Activated CD4-positive, alpha-beta T cell treated with anti-CD3 and anti-CD28 coated beads, Interleukin-2, amount 10 ng/mL, durations not matched to agents 24 days and 14 days (primary cell): ENCODE data around the gene MAGI3. TPM values are rescaled to one million over a fixed set of nuclear protein-coding genes. Genes with fewer than 3 reads are reported as not detected.

ENCODE experiments used
- DNase-seq: peaks from one replicate; pipeline ENCODE4 v3.0.0; 2022
- H3K27ac Mint-ChIP-seq: one replicate; pipeline ENCODE4 v1.8.0; 2022; ENCODE audit warnings: mild to moderate bottlenecking, mixed read lengths
- H3K27me3 Mint-ChIP-seq: one replicate; pipeline ENCODE4 v1.8.0; 2022; ENCODE audit warnings: mixed read lengths
- H3K36me3 Mint-ChIP-seq: one replicate; pipeline ENCODE4 v1.8.0; 2022; ENCODE audit warnings: low read depth, mild to moderate bottlenecking, mixed read lengths
- H3K4me1 Mint-ChIP-seq: one replicate; pipeline ENCODE4 v1.8.0; 2021; ENCODE audit warnings: mixed read lengths
- H3K4me3 Mint-ChIP-seq: one replicate; pipeline ENCODE4 v1.8.0; 2022; ENCODE audit warnings: mild to moderate bottlenecking, moderate library complexity, mixed read lengths
- H3K9me3 Mint-ChIP-seq: one replicate; pipeline ENCODE4 v1.8.0; 2021; ENCODE audit warnings: mixed read lengths
- intact Hi-C: fragments of 100-400 bp; cut with micrococcal nuclease; formaldehyde crosslinking; loops from one replicate; pipeline ENCODE4 v1.15.1; 2023
- total RNA-seq: library from RNA; stranded (reverse); gene quantifications from 2 replicates; pipeline ENCODE4 v1.2.3, GENCODE V29; 2022

Gene MAGI3
- total RNA-seq, 1 donor from 2014 or later: 3.8 TPM

DNA sequence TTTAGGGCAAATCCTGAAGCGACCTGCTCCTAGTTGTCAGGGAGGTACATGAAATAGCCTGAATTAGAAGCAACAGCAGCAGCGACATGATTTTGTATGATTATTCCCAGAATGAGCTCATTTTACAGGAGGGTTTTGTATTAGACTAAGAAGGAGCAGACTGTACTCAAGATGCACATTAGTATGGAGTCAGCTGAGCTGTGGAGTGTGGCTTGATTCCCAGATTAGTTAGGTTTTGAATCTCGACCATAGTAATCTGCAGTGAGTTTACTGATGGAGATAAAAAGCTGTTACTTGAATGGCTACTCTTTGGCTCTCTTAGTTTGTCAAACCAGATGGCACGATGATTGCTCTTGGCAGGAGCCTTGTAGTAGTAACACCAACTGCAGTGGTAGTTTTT, 225.8 kb downstream of the MAGI3 start:
- DNase-seq: no peak
- Mint-ChIP-seq H3K9me3 (peaks cover 4% of the 10 kb centered on the region), H3K4me1 (peaks cover 2% of the 10 kb centered on the region), H3K27me3 (no peaks in the 10 kb centered on the region), H3K4me3 (no peak overlapping the region), H3K36me3 (no peaks in the 10 kb centered on the region), H3K27ac (no peak overlapping the region)
- intact Hi-C loops: no loop called here

DNA sequence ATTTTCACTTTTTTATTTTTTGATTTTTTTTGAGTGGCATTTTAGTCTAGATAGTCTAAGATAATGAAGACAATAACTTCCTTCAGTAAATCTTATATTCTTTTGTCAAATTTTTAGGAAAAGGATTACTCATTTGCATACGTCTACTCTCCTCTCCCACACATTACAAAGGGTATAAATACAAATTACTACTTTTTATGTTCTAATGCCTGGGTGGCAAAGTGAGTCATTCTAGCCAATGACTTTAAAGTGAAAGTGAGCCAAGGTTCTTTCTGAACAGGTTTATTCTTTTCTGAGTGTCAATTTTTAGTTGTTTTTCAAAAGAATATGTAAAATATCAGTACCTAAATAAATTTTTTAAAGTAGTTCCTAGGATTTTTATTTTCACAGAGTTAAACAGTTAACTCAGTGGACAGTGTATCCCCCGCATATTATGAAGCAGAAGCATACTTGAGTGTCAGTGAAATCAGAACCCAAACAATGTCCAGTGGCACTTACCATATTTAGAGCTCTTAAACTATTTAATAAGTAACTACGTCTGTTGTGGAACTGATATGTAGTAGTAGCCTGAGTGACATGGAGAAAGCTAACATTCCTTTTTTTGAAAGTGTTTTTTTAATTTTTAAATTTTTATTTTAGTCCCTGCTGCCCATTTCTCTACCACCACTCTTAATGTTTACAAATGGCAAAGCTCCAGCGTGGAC, 227.3 kb downstream of the MAGI3 start:
- H3K9me3 Mint-ChIP-seq: no peaks in the 10 kb centered on the region
- intact Hi-C loops: no loop called here
- no peaks in the 10 kb centered on the region for H3K27me3 Mint-ChIP-seq
- no peak overlapping the region for H3K4me3 Mint-ChIP-seq
- no peak for DNase-seq
- H3K36me3 Mint-ChIP-seq: no peaks in the 10 kb centered on the region
- no peak overlapping the region for H3K27ac Mint-ChIP-seq
- H3K4me1 Mint-ChIP-seq: peaks cover 2% of the 10 kb centered on the region

DNA sequence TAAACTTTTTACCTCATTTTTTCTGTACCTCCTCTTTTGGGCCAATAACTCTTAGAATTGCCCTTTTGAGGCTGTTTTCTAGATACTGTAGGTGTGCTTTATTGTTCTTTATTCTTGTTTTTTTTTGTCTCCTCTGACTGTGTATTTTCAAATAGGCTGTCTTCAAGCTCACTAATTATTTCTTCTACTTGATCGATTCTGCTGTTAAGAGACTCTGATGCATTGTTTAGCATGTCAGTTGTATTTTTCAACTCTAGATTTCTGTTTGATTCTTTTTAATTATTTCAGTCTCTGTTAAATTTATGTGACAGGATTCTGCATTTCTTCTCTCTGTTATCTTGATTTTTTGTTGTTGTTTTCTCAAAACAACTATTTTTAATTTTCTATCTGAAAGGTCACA, 238.7 kb downstream of the MAGI3 start:
- no peaks in the 10 kb centered on the region for H3K4me1 Mint-ChIP-seq
- H3K27ac Mint-ChIP-seq: no peak overlapping the region
- H3K36me3 Mint-ChIP-seq: no peaks in the 10 kb centered on the region
- peaks cover 1% of the 10 kb centered on the region for H3K27me3 Mint-ChIP-seq
- no peak overlapping the region for H3K4me3 Mint-ChIP-seq
- DNase-seq: no peak
- H3K9me3 Mint-ChIP-seq: peaks cover 23% of the 10 kb centered on the region
- intact Hi-C loops: no loop called here

DNA sequence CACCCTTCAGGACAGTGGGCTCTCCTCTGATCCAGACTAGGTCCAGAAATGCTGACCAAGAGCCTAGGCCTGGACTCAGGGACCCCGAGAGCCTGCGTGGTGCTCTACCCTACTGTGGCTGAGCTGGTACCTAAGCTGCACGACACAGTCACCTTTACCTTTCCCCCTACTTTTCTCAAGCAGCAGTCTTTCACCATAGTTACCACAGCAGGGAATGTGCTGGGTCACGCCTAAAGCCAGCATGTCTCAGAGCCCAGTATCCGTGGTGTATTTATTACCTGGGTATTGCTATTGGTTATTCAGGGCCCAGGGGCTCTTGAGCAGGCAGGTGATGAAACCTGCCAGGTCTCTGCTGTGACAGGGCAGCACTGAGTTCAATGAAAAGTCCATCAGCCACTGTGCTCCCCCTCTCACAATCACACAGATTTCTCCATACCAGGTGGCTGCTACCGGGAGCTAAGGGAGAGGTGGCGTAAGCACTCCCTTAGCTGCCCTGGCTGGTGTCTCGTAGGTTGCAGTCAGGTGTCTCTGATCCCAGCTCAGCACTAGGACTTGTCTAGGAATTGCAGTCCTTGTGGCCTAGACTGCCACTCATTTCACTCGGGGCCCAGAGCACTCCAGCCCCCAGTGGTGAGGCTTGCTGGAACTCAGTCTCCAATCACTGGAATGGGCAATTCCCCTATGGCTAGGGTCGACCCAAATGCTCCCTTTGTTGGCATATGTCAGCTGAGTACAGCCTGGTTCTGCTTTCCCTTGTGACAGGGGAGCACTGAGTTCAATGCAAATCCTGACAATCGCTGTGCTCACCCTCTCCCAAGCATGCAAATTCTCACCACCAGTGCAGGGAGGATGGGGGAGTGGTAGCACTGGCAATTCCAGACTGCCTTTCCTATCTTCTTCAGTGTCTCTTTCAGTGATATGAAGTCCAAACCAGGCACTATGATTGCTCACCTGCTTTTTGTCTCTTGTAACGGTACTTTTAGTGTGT, 240.3 kb downstream of the MAGI3 start:
- H3K4me3 Mint-ChIP-seq: no peak overlapping the region
- H3K4me1 Mint-ChIP-seq: no peaks in the 10 kb centered on the region
- intact Hi-C loops: no loop called here
- no peak for DNase-seq
- H3K27ac Mint-ChIP-seq: no peak overlapping the region
- H3K9me3 Mint-ChIP-seq: peaks cover 23% of the 10 kb centered on the region
- H3K27me3 Mint-ChIP-seq: peaks cover 1% of the 10 kb centered on the region
- no peaks in the 10 kb centered on the region for H3K36me3 Mint-ChIP-seq

DNA sequence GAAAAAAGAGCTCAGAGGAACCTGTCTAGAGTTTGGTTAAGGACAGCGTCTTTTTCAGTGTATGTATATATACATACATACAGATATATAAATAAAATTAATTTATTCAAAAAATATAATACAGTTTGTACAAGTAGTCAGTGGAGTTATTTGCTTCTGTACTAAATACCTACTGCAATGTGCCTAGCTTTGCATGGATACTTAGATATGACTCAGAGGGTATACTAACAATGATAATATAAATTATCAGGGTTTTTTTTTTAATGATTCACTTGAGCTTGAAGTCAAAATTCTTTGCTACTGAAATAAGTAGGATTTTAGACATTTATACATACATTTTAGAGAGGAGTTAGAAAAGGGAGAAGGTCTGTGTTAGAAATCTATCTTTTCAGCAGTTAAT, 251.1 kb downstream of the MAGI3 start:
- no peaks in the 10 kb centered on the region for H3K27me3 Mint-ChIP-seq
- peaks cover 2% of the 10 kb centered on the region for H3K36me3 Mint-ChIP-seq
- intact Hi-C loops: no loop called here
- H3K4me3 Mint-ChIP-seq: no peak overlapping the region
- H3K27ac Mint-ChIP-seq: no peak overlapping the region
- no peaks in the 10 kb centered on the region for H3K9me3 Mint-ChIP-seq
- no peaks in the 10 kb centered on the region for H3K4me1 Mint-ChIP-seq
- no peak for DNase-seq

DNA sequence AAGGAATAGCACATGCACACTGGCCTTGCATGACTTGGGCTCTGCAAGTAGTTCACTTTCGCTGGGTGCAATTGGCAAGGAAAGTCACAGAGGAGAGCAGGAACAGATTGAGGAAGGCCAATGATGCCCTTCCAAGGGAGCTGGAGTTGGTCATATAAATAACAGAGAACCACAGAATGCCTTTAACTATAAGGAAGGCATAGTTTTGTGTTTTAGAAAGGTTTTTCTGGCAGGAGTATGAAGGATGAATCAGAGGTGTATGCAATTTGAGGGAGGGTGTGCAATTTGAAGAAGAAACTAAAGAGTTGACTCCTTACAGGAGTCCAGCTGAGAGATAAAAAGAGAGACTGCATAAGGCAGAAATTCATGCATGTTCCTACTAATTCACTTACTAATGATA, 256.8 kb downstream of the MAGI3 start:
- no peak overlapping the region for H3K4me3 Mint-ChIP-seq
- no peaks in the 10 kb centered on the region for H3K9me3 Mint-ChIP-seq
- H3K36me3 Mint-ChIP-seq: peaks cover 2% of the 10 kb centered on the region
- H3K27me3 Mint-ChIP-seq: no peaks in the 10 kb centered on the region
- H3K4me1 Mint-ChIP-seq: no peaks in the 10 kb centered on the region
- no peak overlapping the region for H3K27ac Mint-ChIP-seq
- intact Hi-C loops: no loop called here
- no peak for DNase-seq

DNA sequence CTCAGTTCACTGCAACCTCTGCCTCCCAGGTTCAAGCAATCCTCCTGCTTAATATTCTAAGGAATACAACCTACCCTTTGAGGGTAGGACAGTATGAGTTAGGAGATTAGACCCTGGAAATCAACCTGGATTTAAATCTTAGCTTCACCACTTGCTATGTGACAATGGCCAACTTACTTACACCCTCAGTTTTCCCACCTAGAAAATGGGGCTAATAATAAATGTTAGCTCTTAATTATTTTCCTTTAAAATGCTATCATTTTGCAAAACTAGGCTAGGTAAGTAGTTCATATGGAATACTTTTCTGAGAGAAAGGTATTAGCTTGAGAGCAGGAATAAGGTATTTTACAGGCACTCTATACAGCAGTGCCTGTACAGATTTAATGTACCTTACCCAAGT, 258.2 kb downstream of the MAGI3 start:
- no peak overlapping the region for H3K4me3 Mint-ChIP-seq
- no peaks in the 10 kb centered on the region for H3K9me3 Mint-ChIP-seq
- no peak overlapping the region for H3K27ac Mint-ChIP-seq
- H3K36me3 Mint-ChIP-seq: peaks cover 2% of the 10 kb centered on the region
- intact Hi-C loops: no loop called here
- no peaks in the 10 kb centered on the region for H3K4me1 Mint-ChIP-seq
- no peaks in the 10 kb centered on the region for H3K27me3 Mint-ChIP-seq
- DNase-seq: no peak

DNA sequence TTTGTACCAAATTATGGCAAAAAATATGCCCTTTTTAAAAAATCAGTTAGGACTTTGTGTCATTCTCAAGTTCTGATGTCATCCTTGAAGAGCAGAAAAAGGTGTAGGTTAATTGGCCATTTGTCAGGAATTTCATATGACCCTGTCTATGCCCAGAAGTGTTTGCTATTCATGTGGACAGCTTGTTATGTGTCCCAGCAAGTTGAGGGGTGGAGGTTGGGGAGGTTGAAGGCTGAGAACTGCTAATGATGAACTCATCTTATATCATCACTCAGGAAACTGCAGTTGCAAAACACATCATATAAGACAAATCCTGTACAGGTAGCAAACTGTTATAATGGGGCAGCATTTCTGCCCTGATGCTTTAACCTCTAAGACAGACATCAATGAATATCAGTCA, 262.5 kb downstream of the MAGI3 start:
- Mint-ChIP-seq H3K9me3 (no peaks in the 10 kb centered on the region), H3K36me3 (no peaks in the 10 kb centered on the region), H3K4me3 (no peak overlapping the region), H3K27ac (no peak overlapping the region), H3K27me3 (no peaks in the 10 kb centered on the region), H3K4me1 (no peaks in the 10 kb centered on the region)
- intact Hi-C loops: no loop called here
- DNase-seq: no peak

DNA sequence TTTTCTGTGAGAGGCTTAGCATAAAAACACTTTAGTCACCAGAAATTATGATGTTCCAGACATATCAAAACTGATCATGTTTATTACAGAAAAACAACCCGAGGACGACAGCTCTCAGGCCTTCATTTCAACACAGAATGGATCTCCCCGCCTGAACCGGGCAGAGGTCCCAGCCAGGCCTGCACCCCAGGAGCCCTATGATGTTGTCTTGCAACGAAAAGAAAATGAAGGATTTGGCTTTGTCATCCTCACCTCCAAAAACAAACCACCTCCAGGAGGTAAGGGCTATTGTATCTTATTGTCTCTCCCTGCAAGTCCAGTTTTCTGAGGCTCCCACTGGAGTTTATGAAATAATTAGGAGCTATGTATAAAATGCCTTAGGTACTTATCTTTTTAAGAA, 263.4 kb downstream of the MAGI3 start:
- Mint-ChIP-seq H3K9me3 (no peaks in the 10 kb centered on the region), H3K4me3 (no peak overlapping the region), H3K27me3 (no peaks in the 10 kb centered on the region), H3K4me1 (no peaks in the 10 kb centered on the region), H3K27ac (no peak overlapping the region), H3K36me3 (no peaks in the 10 kb centered on the region)
- intact Hi-C loops: no loop called here
- no peak for DNase-seq

DNA sequence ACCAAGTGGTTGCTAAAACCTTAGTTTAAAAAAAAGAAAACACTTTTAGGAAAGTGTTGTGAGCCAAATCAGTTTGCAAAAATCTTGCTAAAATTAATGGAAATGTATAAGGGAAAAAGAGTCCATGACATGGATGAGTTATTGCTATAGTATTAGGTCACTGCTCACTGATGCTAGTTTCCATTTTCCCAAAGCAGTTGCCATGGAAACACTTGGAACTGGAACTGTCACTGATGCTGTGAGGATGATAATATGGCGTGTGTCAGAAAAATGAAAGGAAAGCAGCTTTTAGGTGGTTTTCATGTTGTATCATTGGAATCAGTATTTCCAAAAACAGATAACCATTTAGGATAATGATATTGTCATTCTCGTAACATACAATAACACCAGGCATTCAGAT, 264.6 kb downstream of the MAGI3 start:
- no peak for DNase-seq
- Mint-ChIP-seq H3K27me3 (no peaks in the 10 kb centered on the region), H3K9me3 (no peaks in the 10 kb centered on the region), H3K36me3 (no peaks in the 10 kb centered on the region), H3K4me3 (no peak overlapping the region), H3K4me1 (no peaks in the 10 kb centered on the region), H3K27ac (no peak overlapping the region)
- intact Hi-C loops: no loop called here

DNA sequence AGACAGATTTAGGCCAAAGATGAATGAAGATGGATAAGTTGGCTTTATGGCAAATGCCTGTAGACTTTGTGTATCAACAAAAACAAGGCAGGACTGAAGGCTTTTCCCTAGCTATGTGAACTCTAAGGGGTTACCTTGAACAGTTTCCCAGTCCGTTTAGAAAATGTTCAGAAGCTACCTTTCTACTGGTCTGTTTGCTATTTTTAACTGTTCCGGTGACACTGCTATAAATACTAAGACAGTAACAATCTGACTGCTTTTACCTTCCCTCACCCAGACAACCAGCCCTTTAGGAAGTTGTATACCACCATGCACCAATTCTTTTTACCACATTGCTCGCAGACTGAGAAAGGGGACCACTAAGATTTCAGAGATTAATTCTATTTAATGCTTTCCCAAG, 266.8 kb downstream of the MAGI3 start:
- no peak overlapping the region for H3K27ac Mint-ChIP-seq
- intact Hi-C loops: no loop called here
- H3K27me3 Mint-ChIP-seq: no peaks in the 10 kb centered on the region
- no peaks in the 10 kb centered on the region for H3K9me3 Mint-ChIP-seq
- no peak overlapping the region for H3K4me3 Mint-ChIP-seq
- no peaks in the 10 kb centered on the region for H3K36me3 Mint-ChIP-seq
- no peaks in the 10 kb centered on the region for H3K4me1 Mint-ChIP-seq
- DNase-seq: no peak

DNA sequence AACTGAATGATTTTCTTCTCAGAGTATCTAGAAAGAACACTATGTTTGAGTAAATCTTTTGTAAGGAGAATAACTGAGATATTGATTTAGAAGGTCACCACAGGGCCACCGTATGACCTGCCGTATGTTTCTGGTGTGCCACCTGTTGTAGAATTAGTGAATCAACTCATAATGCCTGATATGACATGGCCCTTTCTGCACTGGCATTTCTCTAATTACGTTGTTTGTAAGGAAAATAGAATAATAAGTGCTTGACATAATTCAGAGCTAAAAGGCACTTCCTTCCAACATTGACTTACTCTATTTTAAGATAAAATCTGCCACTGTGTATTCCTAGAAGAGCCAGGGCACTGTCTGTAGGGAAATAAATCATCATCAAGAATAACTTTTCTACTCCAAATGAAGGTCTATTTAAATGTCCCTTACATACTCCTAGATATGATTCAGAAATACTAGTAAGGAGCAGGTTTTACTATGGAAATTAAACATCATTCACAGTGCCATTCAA, 267.3 kb downstream of the MAGI3 start:
- intact Hi-C loops: no loop called here
- no peaks in the 10 kb centered on the region for H3K9me3 Mint-ChIP-seq
- no peak overlapping the region for H3K4me3 Mint-ChIP-seq
- no peak overlapping the region for H3K27ac Mint-ChIP-seq
- H3K36me3 Mint-ChIP-seq: no peaks in the 10 kb centered on the region
- DNase-seq: no peak
- no peaks in the 10 kb centered on the region for H3K27me3 Mint-ChIP-seq
- no peaks in the 10 kb centered on the region for H3K4me1 Mint-ChIP-seq

DNA sequence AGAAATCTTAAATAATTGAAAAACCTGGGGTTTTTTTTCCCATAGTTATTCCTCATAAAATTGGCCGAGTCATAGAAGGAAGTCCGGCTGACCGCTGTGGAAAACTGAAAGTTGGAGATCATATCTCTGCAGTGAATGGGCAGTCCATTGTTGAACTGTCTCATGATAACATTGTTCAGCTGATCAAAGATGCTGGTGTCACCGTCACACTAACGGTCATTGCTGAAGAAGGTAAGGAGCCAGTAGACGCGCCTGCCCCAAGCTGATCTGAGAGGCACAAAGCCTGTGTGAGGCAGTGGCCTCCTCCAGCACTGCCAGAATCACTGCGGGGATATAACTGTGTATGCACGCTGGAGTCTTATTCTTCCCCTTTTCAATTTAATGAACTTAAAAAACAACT, 268.7 kb downstream of the MAGI3 start:
- Mint-ChIP-seq H3K9me3 (no peaks in the 10 kb centered on the region), H3K4me1 (no peaks in the 10 kb centered on the region), H3K36me3 (no peaks in the 10 kb centered on the region), H3K4me3 (no peak overlapping the region), H3K27me3 (no peaks in the 10 kb centered on the region), H3K27ac (no peak overlapping the region)
- DNase-seq: no peak
- intact Hi-C loops: no loop called here

DNA sequence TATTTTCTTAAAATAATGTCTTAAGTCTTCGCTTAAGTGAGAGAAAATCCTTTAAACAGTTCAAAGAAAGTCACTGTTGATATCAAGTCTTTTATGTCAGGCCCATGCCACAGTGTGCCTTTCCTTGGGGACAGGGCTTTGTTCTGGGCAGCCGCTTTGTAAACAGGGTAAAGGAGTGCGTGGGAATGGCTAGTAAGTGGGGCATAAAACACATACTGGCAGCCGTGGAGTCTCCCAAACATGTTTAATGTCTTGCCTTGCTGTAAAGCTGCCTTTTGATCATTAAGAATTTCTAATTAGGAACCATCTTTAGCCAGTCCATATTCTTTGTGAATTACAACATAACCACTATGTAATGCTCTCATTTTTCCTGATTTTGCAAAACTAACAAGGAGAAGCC, 269.2 kb downstream of the MAGI3 start:
- H3K4me3 Mint-ChIP-seq: no peak overlapping the region
- H3K27me3 Mint-ChIP-seq: no peaks in the 10 kb centered on the region
- H3K36me3 Mint-ChIP-seq: no peaks in the 10 kb centered on the region
- no peak overlapping the region for H3K27ac Mint-ChIP-seq
- intact Hi-C loops: no loop called here
- H3K9me3 Mint-ChIP-seq: no peaks in the 10 kb centered on the region
- DNase-seq: no peak
- no peaks in the 10 kb centered on the region for H3K4me1 Mint-ChIP-seq
